Endothelial cell of umbilical vein (primary cell): ENCODE results near the gene IL2RG. TPM values are rescaled to one million over a fixed set of nuclear protein-coding genes. Genes with fewer than 3 reads are reported as not detected.

Source experiments
- BruUV-seq: library from RNA; stranded (reverse); fragments of 400-500 nt; replicated peaks from 2 replicates; lab custom pipeline; 2021; lab: Mats Ljungman, UMichigan
- CTCF ChIA-PET: fragments of 300-600, 350-600 bp; sonication (Branson Sonifier 250); formaldehyde crosslinking; loops from one replicate; lab custom pipeline; 2021; ENCODE audit warnings: antibody characterized with exemption, inconsistent platforms; lab: Charles Lee
- POLR2A ChIA-PET: fragments of 300-600, 350-600 bp; sonication (Branson Sonifier 250); formaldehyde crosslinking; loops from one replicate; lab custom pipeline; 2021; ENCODE audit warnings: antibody characterized with exemption, inconsistent platforms; lab: Charles Lee
- DNase-seq: peaks from one replicate; pipeline ENCODE4 v3.0.0-alpha.2; 2011; ENCODE audit warnings: low read depth, low spot score
- FAIRE-seq: peaks from 2 replicates; lab custom pipeline; 2011; peaks lifted over from hg19 to GRCh38; lab: Jason Lieb, UNC
- H2AFZ ChIP-seq: 2 replicates; pipeline ENCODE4 v1.6.0; 2012; ENCODE audit warnings: low read depth, low read length, control low read depth, inconsistent platforms
- H3K27ac ChIP-seq: 2 replicates; pipeline ENCODE4 v1.5.1; 2011; ENCODE audit warnings: low read depth, mild to moderate bottlenecking, control low read depth, low read length, moderate library complexity; ENCODE audit not compliant: insufficient read depth
- H3K27me3 ChIP-seq, 2 experiments: 2 replicates each; pipeline versions ENCODE4 v1.6.0 to v1.6.1; 2011; ENCODE audit warnings: low read length in 2 of 2, mixed read lengths in 1 of 2; ENCODE audit not compliant: control insufficient read depth in 2 of 2, insufficient read depth in 2 of 2
- H3K36me3 ChIP-seq, 2 experiments: 2 replicates in 1 of 2; 3 replicates in 1 of 2; pipeline ENCODE4 v1.5.1; 2011; ENCODE audit warnings: low read length in 2 of 2, mild to moderate bottlenecking in 1 of 2, moderate library complexity in 1 of 2; ENCODE audit not compliant: control insufficient read depth in 2 of 2, insufficient read depth in 2 of 2; ENCODE audit errors: extremely low read depth in 1 of 2
- H3K4me1 ChIP-seq: 3 replicates; pipeline ENCODE4 v1.5.1; 2011; ENCODE audit warnings: mild to moderate bottlenecking, low read length; ENCODE audit not compliant: control insufficient read depth, insufficient read depth; ENCODE audit errors: extremely low read depth
- H3K4me2 ChIP-seq: 2 replicates; pipeline ENCODE4 v1.6.1; 2011; ENCODE audit warnings: low read length, control low read depth, mixed read lengths; ENCODE audit not compliant: insufficient read depth
- H3K4me3 ChIP-seq, 3 experiments: fragments of 200-600 bp in 1 of 3; sonication (generic), shearing (Covaris generic) in 1 of 3; replicated peaks in 1 of 3; 2 replicates each; pipeline ENCODE4 v1.5.1; 2011 to 2016; ENCODE audit warnings: control low read depth in 3 of 3, low read length in 3 of 3, mild to moderate bottlenecking in 2 of 3, inconsistent platforms in 1 of 3, low read depth in 1 of 3, moderate library complexity in 1 of 3; ENCODE audit not compliant: insufficient read depth in 1 of 3
- H3K79me2 ChIP-seq: 2 replicates; pipeline ENCODE4 v1.6.0; 2012; ENCODE audit warnings: low read length, inconsistent platforms; ENCODE audit not compliant: control insufficient read depth, insufficient read depth
- H3K9ac ChIP-seq: replicated peaks from 2 replicates; pipeline ENCODE3; 2011; ENCODE audit warnings: low read length, control low read depth; ENCODE audit not compliant: insufficient read depth; ENCODE audit errors: extremely low read depth
- H3K9me1 ChIP-seq: replicated peaks from 3 replicates; pipeline ENCODE4 v1.6.0; 2011; ENCODE audit warnings: mild to moderate bottlenecking, low read length; ENCODE audit not compliant: control insufficient read depth, insufficient read depth; ENCODE audit errors: extremely low read depth
- H3K9me3 ChIP-seq: replicated peaks from 2 replicates; pipeline ENCODE4 v1.5.1; 2012; ENCODE audit warnings: low read length, inconsistent platforms; ENCODE audit not compliant: control insufficient read depth, insufficient read depth
- H4K20me1 ChIP-seq: replicated peaks from 2 replicates; pipeline ENCODE3; 2011; ENCODE audit warnings: mild to moderate bottlenecking, low read length; ENCODE audit not compliant: control insufficient read depth, insufficient read depth; ENCODE audit errors: extremely low read depth
- EZH2 ChIP-seq: IDR thresholded peaks from 2 replicates; pipeline ENCODE4 v1.6.1; 2012; ENCODE audit warnings: borderline replicate concordance, low read depth, mild to moderate bottlenecking, moderate library complexity, low read length, inconsistent platforms; ENCODE audit not compliant: severe bottlenecking
- FOS ChIP-seq: IDR thresholded peaks from 2 replicates; pipeline ENCODE4 v1.6.1; 2011; ENCODE audit warnings: mild to moderate bottlenecking, low read length, moderate library complexity, borderline replicate concordance; ENCODE audit not compliant: insufficient read depth
- GATA2 ChIP-seq: IDR thresholded peaks from 2 replicates; pipeline ENCODE4 v1.7.0; 2011; ENCODE audit warnings: low read depth, mild to moderate bottlenecking, moderate library complexity, mixed read lengths, low read length; ENCODE audit not compliant: insufficient read length, insufficient read depth
- JUN ChIP-seq: IDR thresholded peaks from 2 replicates; pipeline ENCODE4 v1.6.1; 2011; ENCODE audit warnings: borderline replicate concordance, low read depth; ENCODE audit not compliant: insufficient read length, insufficient read depth
- MAX ChIP-seq: IDR thresholded peaks from 2 replicates; pipeline ENCODE4 v1.6.1; 2011; ENCODE audit not compliant: insufficient read depth, insufficient read length
- MYC ChIP-seq: IDR thresholded peaks from one replicate; pipeline ENCODE4 v1.6.1; 2011; ENCODE audit warnings: mild to moderate bottlenecking, low read depth, low read length
- POLR2A ChIP-seq: IDR thresholded peaks from 2 replicates; pipeline ENCODE4 v1.6.1; 2012; ENCODE audit warnings: low read depth, mild to moderate bottlenecking, control low read depth, low read length
- POLR2AphosphoS5 ChIP-seq: IDR thresholded peaks from 2 replicates; pipeline ENCODE4 v1.6.1; 2012; ENCODE audit warnings: low read depth, mild to moderate bottlenecking, control low read depth, low read length, moderate library complexity; ENCODE audit not compliant: insufficient read depth
- dilution Hi-C: fragments of 300-500 bp; cut with MboI; formaldehyde crosslinking; loops from one replicate; pipeline ENCODE4 v1.15.0; 2019; ENCODE audit warnings: low sequenced_read_pairs; ENCODE audit not compliant: extremely low pct_ligation_motif_present
- intact Hi-C: fragments of 100-400 bp; cut with micrococcal nuclease; formaldehyde crosslinking; loops from one replicate; pipeline ENCODE4 v1.10.0; 2022
- polyA plus RNA-seq, 4 experiments: library from polyadenylated mRNA; depleted of rRNA in 3 of 4; stranded (reverse) in 3 of 4; unstranded in 1 of 4; fragments of >200 nt; gene quantifications; 2 replicates each; pipeline versions ENCODE4 v1.2.1 to v1.2.3, GENCODE V29; 2011 to 2012; ENCODE audit warnings: missing spikeins in 1 of 4
- total RNA-seq: library from RNA; stranded (reverse); gene quantifications from 2 replicates; pipeline ENCODE4 v1.2.3, GENCODE V29; 2021
- TF ChIP-seq, protein P1 (sequence below), 2 donors: IDR thresholded peaks; 1 replicate in 1 of 2; 2 replicates in 1 of 2; pipeline ENCODE4 v1.5.1; 2011; ENCODE audit warnings: low read length in 2 of 2, mild to moderate bottlenecking in 2 of 2, moderate library complexity in 2 of 2, control low read depth in 1 of 2, inconsistent platforms in 1 of 2, low read depth in 1 of 2; ENCODE audit not compliant: insufficient read depth in 1 of 2; ENCODE audit errors: extremely low read depth in 1 of 2

IL2RG gene
- total and polyA plus RNA-seq, 2 donors (not counting 3 experiments of a cell fraction or from before 2014, with no cell fraction given): 0.07 TPM; not detected in 1

DNA sequence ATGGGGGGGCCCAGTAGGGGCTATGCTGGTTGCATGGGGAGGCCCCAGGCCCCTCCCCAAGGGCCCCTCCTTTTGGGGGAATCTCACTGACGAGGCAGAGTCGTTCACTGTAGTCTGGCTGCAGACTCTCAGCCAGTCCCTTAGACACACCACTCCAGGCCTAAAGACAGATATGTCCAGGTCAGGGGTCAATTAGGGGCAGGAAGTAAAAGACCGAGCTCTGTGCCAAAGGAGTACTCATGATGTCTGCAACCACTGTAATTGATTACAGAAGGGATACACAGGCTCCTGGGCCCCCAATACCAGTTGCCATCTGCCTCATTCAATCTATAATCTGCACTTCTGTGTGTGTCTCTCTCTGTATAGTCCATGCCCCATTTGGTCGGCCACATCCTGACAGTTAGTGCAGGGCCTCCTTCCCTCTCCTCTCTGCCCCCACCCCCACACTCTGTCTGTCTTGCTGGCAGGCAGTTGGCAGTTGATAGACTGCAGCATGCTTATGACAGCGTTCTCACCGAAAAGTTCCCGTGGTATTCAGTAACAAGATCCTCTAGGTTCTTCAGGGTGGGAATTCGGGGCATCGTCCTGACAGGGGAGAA lies 3.5 kb downstream of the IL2RG start:
- Histone ChIP-seq H3K9me3 (no peaks in the 10 kb centered on the region), H3K27ac (no peak overlapping the region), H3K9me1 (no peaks in the 10 kb centered on the region), H3K4me2 (no peak overlapping the region), H3K79me2 (no peaks in the 10 kb centered on the region), H3K9ac (no peak overlapping the region), H3K36me3 (no peaks in the 10 kb centered on the region), H3K4me1 (no peaks in the 10 kb centered on the region), H4K20me1 (no peaks in the 10 kb centered on the region), H3K27me3 (peaks cover 2 to 3% of the 10 kb centered on the region in 2 experiments), H3K4me3 (no peak overlapping the region), H2AFZ (no peak overlapping the region)
- FAIRE-seq: no peak
- intact Hi-C loops (no loop called here), dilution Hi-C loops (no loop called here)
- CTCF ChIA-PET: no interaction called here
- TF ChIP-seq, protein P1, sequence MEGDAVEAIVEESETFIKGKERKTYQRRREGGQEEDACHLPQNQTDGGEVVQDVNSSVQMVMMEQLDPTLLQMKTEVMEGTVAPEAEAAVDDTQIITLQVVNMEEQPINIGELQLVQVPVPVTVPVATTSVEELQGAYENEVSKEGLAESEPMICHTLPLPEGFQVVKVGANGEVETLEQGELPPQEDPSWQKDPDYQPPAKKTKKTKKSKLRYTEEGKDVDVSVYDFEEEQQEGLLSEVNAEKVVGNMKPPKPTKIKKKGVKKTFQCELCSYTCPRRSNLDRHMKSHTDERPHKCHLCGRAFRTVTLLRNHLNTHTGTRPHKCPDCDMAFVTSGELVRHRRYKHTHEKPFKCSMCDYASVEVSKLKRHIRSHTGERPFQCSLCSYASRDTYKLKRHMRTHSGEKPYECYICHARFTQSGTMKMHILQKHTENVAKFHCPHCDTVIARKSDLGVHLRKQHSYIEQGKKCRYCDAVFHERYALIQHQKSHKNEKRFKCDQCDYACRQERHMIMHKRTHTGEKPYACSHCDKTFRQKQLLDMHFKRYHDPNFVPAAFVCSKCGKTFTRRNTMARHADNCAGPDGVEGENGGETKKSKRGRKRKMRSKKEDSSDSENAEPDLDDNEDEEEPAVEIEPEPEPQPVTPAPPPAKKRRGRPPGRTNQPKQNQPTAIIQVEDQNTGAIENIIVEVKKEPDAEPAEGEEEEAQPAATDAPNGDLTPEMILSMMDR (IDR thresholded peaks at IDR 0.05; ENCODE audit: extremely low read depth in 1 of 2, insufficient read depth in 1 of 2, low read depth in 1 of 2, low read length in 2 of 2): no peak
- TF ChIP-seq POLR2A: no peak
- TF ChIP-seq EZH2: no peak
- TF ChIP-seq JUN: no peak
- no peak for TF ChIP-seq MYC
- no peak for TF ChIP-seq MAX
- TF ChIP-seq FOS: no peak
- no peak for TF ChIP-seq POLR2AphosphoS5
- no peak for TF ChIP-seq GATA2
- no TSS peak for BruUV-seq
- no peak for DNase-seq
- POLR2A ChIA-PET: no interaction called here
